Neuronal stem cell (in vitro differentiated cells): ENCODE measurements around the gene TGFBR1.

Source experiments
- DNase-seq: peaks from one replicate; pipeline ENCODE4 v3.0.0-alpha.2; 2013; ENCODE audit warnings: low spot score
- H2AFZ ChIP-seq: one replicate; pipeline ENCODE4 v1.6.1; 2013; ENCODE audit warnings: mild to moderate bottlenecking, low read length, inconsistent platforms
- H2AK5ac ChIP-seq: 2 replicates; pipeline ENCODE4 v1.6.1; 2013; ENCODE audit warnings: low read depth, mild to moderate bottlenecking, inconsistent platforms, low read length, moderate library complexity, mixed read lengths
- H2BK120ac ChIP-seq: 2 replicates; pipeline ENCODE4 v1.6.1; 2013; ENCODE audit warnings: low read depth, mild to moderate bottlenecking, inconsistent platforms, low read length, moderate library complexity, mixed read lengths
- H2BK12ac ChIP-seq: one replicate; pipeline ENCODE4 v1.6.1; 2013; ENCODE audit warnings: low read length, inconsistent platforms
- H2BK15ac ChIP-seq: 2 replicates; pipeline ENCODE4 v1.6.1; 2013; ENCODE audit warnings: mild to moderate bottlenecking, low read length, inconsistent platforms, mixed read lengths
- H2BK5ac ChIP-seq: one replicate; pipeline ENCODE4 v1.6.1; 2013; ENCODE audit warnings: inconsistent platforms, mild to moderate bottlenecking, low read length, moderate library complexity
- H3K14ac ChIP-seq: one replicate; pipeline ENCODE4 v1.6.1; 2013; ENCODE audit warnings: low read length, inconsistent platforms
- H3K18ac ChIP-seq: 2 replicates; pipeline ENCODE4 v1.6.1; 2013; ENCODE audit warnings: low read length, inconsistent platforms
- H3K23ac ChIP-seq: 2 replicates; pipeline ENCODE4 v1.6.1; 2013; ENCODE audit warnings: low read depth, mild to moderate bottlenecking, mixed read lengths, low read length, inconsistent platforms; ENCODE audit not compliant: poor library complexity
- H3K27ac ChIP-seq: replicated peaks from 3 replicates; pipeline ENCODE4 v1.5.1; 2013; ENCODE audit warnings: low read length, inconsistent platforms
- H3K27me3 ChIP-seq, 3 experiments: 2 replicates each; pipeline ENCODE4 v1.6.1; 2013; ENCODE audit warnings: low read length in 3 of 3, mild to moderate bottlenecking in 2 of 3, inconsistent platforms in 1 of 3, low read depth in 1 of 3, mixed read lengths in 1 of 3, moderate library complexity in 1 of 3; ENCODE audit not compliant: control insufficient read depth in 3 of 3, insufficient read depth in 3 of 3
- H3K36me3 ChIP-seq, 2 donors: replicated peaks in 1 of 2; 2 replicates each; pipeline ENCODE4 v1.6.1; 2013; ENCODE audit warnings: low read length in 2 of 2; ENCODE audit not compliant: control insufficient read depth in 2 of 2, insufficient read depth in 2 of 2
- H3K4ac ChIP-seq: 2 replicates; pipeline ENCODE4 v1.6.1; 2013; ENCODE audit warnings: inconsistent platforms, mild to moderate bottlenecking, low read length, moderate library complexity
- H3K4me1 ChIP-seq, 2 donors: 1 replicate in 1 of 2; 2 replicates in 1 of 2; pipeline ENCODE4 v1.6.1; 2013; ENCODE audit warnings: low read length in 2 of 2, low read depth in 1 of 2; ENCODE audit not compliant: control insufficient read depth in 2 of 2, insufficient read depth in 1 of 2
- H3K4me2 ChIP-seq: one replicate; pipeline ENCODE4 v1.6.1; 2013; ENCODE audit warnings: mild to moderate bottlenecking, low read length, inconsistent platforms; ENCODE audit not compliant: insufficient read depth, poor library complexity, severe bottlenecking
- H3K4me3 ChIP-seq, 2 donors: 2 replicates each; pipeline ENCODE4 v1.5.1; 2013; ENCODE audit warnings: low read length in 2 of 2, mild to moderate bottlenecking in 2 of 2, inconsistent platforms in 1 of 2, moderate library complexity in 1 of 2
- H3K79me1 ChIP-seq: one replicate; pipeline ENCODE4 v1.6.1; 2013; ENCODE audit warnings: low read depth, mild to moderate bottlenecking, inconsistent platforms, low read length, moderate library complexity
- H3K9ac ChIP-seq: one replicate; pipeline ENCODE4 v1.6.1; 2013; ENCODE audit warnings: mild to moderate bottlenecking, low read depth, low read length, inconsistent platforms; ENCODE audit not compliant: poor library complexity
- H3K9me3 ChIP-seq, 2 donors: replicated peaks in 1 of 2; 2 replicates each; pipeline versions ENCODE3 to v1.6.1; 2013; ENCODE audit warnings: low read length in 2 of 2, mild to moderate bottlenecking in 2 of 2, inconsistent platforms in 1 of 2, low read depth in 1 of 2, mixed read lengths in 1 of 2, moderate library complexity in 1 of 2; ENCODE audit not compliant: control insufficient read depth in 2 of 2, insufficient read depth in 1 of 2
- H4K8ac ChIP-seq: one replicate; pipeline ENCODE4 v1.6.1; 2013; ENCODE audit warnings: low read depth, mild to moderate bottlenecking, inconsistent platforms, low read length, moderate library complexity
- H4K91ac ChIP-seq: one replicate; pipeline ENCODE4 v1.6.1; 2013; ENCODE audit warnings: low read length, low read depth, mild to moderate bottlenecking, inconsistent platforms; ENCODE audit not compliant: poor library complexity
- WGBS, 2 donors: extraction: QIAGEN DNeasy Blood & Tissue Kit; methylation state at CpG; one replicate each; pipeline ENCODE4 v1.1.7; 2013; ENCODE audit warnings: missing lambda C conversion rate in 2 of 2, mixed read lengths in 1 of 2; ENCODE audit not compliant: insufficient read length in 2 of 2, insufficient replicate concordance in 1 of 2; ENCODE audit errors: extremely low coverage in 2 of 2; 5-methylcytosine and 5-hydroxymethylcytosine counted together

TGFBR1 gene

DNA sequence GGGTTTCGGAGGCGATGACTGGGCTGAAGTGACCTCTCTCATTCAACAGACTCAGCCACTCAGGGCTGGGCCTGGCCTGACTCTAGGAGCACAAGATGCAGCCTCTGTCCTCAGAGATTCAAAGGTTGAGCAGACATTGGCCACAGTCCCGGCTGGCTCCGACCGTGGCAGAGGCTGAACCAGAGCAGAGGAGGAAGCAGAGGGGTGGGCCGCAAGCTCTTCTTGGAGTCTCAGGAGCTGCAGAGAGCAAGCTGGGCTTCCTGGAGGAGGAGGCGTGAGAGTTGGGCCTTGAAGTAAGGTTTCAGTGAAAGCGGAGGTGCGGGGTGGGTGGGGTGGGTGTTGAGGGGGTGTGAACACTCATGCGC lies 79.2 kb downstream of the TGFBR1 start:
- H3K36me3 ChIP-seq, result no peaks in the 10 kb centered on the region
- peaks cover 0 to 23% (median 0%) of the 10 kb centered on the region in 3 experiments for H3K27me3 ChIP-seq
- H3K27ac ChIP-seq, result no peak overlapping the region
- H3K4me3 ChIP-seq, result no peak overlapping the region
- H3K23ac ChIP-seq, result no peak overlapping the region
- H3K4ac ChIP-seq, result no peak overlapping the region
- H3K9ac ChIP-seq, result no peak overlapping the region
- H3K4me2 ChIP-seq, result no peak overlapping the region
- no peak for DNase-seq
- no CpG with 5 or more reads among the region's 10 CpGs for WGBS, 2 donors
- peaks cover 3 to 7% of the 10 kb centered on the region in 2 donors for H3K4me1 ChIP-seq
- H4K91ac ChIP-seq, result no peak overlapping the region
- H3K9me3 ChIP-seq, result no peaks in the 10 kb centered on the region
- H2BK5ac ChIP-seq, result no peak overlapping the region
- H3K18ac ChIP-seq, result peak overlapping the region; percentile 49
- peak overlapping the region; percentile 25 for H2BK12ac ChIP-seq
- H3K14ac ChIP-seq, result no peak overlapping the region
- H2BK120ac ChIP-seq, result no peak overlapping the region
- peak overlapping the region; percentile 34 for H2AK5ac ChIP-seq
- H2AFZ ChIP-seq, result peak overlapping the region; percentile 90
- H2BK15ac ChIP-seq, result peak overlapping the region; percentile 56
- no peaks in the 10 kb centered on the region for H3K79me1 ChIP-seq
- H4K8ac ChIP-seq, result no peak overlapping the region

DNA sequence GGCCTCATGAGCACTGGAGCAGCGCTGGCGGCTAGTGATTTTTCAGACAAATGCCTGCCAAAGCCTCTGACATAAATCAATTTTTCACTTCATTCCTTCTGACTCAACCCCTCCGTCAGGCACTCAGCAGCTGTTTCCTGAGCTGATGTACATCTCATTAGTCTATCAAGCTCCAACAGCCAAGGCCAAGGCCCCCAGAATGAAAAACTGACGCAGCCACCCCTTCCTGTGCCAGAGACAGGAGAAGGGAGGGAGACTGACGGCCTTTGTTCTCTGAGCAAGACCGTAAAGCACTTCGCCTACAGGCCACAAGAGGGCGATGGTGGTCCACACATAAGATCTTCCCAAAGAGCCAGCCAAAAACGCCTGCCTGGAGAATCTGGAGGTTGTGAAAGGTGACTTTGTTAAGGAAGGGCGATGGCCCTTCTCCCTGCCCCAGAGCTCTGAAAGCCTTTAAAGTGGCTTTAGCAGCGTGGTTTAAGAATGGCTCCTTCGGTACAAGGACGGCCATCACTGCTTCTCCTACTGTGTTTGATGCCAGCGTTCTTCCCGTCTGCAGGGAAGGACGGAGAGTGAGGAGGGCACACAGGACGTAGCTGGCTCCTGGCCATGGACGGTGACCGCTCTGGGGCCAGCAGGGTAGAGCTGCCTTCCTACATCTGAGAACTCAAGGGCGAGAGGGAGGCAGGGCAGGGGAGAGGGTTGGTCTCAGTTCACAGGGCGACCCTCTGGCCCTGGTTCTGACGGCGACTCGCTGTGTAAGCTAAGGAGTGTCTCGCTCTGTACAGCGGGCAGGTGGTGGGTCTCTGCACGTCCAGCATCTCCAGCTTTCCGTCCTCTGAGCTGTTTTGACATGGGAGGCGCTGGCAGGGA lies 79.8 kb downstream of the TGFBR1 start:
- H3K4me1 ChIP-seq, result peaks cover 3 to 7% of the 10 kb centered on the region in 2 donors
- peak overlapping the region; percentile 82 for H3K23ac ChIP-seq
- no peak overlapping the region for H2BK120ac ChIP-seq
- H3K4me2 ChIP-seq, result no peak overlapping the region
- peaks cover 0 to 23% (median 0%) of the 10 kb centered on the region in 3 experiments for H3K27me3 ChIP-seq
- peak overlapping the region; percentile 84 for H2AK5ac ChIP-seq
- H2BK12ac ChIP-seq, result peak overlapping the region; percentile 99
- H2BK15ac ChIP-seq, result peak overlapping the region; percentile 95
- peak overlapping the region; percentile 99 for H4K8ac ChIP-seq
- peak overlapping the region; percentile 61 for H3K4ac ChIP-seq
- DNase-seq, result peak; percentile 89
- no peaks in the 10 kb centered on the region for H3K9me3 ChIP-seq
- no peak overlapping the region for H3K4me3 ChIP-seq
- no peaks in the 10 kb centered on the region for H3K36me3 ChIP-seq
- no peaks in the 10 kb centered on the region for H3K79me1 ChIP-seq
- peak overlapping the region; percentile 45 for H3K9ac ChIP-seq
- no CpG with 5 or more reads among the region's 29 CpGs for WGBS, 2 donors
- H2BK5ac ChIP-seq, result peak overlapping the region; percentile 69
- H3K14ac ChIP-seq, result peak overlapping the region; percentile 82
- no peak overlapping the region for H3K27ac ChIP-seq
- H3K18ac ChIP-seq, result peak overlapping the region; percentile 89
- H4K91ac ChIP-seq, result peak overlapping the region; percentile 88
- H2AFZ ChIP-seq, result peak overlapping the region; percentile 90

DNA sequence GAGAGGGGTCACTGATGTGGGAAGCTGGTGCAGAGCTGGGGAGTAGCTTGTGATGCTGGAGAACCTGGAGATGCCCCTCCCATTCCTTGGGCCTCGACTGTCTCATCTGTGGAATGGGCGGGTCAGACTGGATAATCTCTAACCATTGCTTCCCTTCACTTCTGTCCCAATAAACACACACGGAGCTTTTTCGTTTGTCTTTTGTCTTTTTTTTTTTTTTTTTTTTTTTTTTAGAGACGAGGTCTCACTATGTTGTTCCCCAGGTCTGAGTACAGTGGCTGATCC lies 80.4 kb downstream of the TGFBR1 start:
- peak overlapping the region; percentile 84 for H2AK5ac ChIP-seq
- no peak overlapping the region for H2BK120ac ChIP-seq
- no peaks in the 10 kb centered on the region for H3K36me3 ChIP-seq
- H3K9me3 ChIP-seq, result no peaks in the 10 kb centered on the region
- peak overlapping the region; percentile 90 for H2AFZ ChIP-seq
- H3K4me3 ChIP-seq, result no peak overlapping the region
- H3K4me1 ChIP-seq, result peaks cover 3 to 7% of the 10 kb centered on the region in 2 donors
- peaks cover 0 to 22% (median 0%) of the 10 kb centered on the region in 3 experiments for H3K27me3 ChIP-seq
- H2BK12ac ChIP-seq, result peak overlapping the region; percentile 99
- peak overlapping the region; percentile 89 for H3K18ac ChIP-seq
- H3K9ac ChIP-seq, result no peak overlapping the region
- peak overlapping the region; percentile 69 for H2BK5ac ChIP-seq
- peak overlapping the region; percentile 95 for H2BK15ac ChIP-seq
- no peak for DNase-seq
- H3K4ac ChIP-seq, result no peak overlapping the region
- H3K14ac ChIP-seq, result no peak overlapping the region
- H3K23ac ChIP-seq, result peak overlapping the region; percentile 82
- no peak overlapping the region for H3K4me2 ChIP-seq
- no CpG with 5 or more reads among the region's 5 CpGs for WGBS, 2 donors
- H4K8ac ChIP-seq, result no peak overlapping the region
- H3K79me1 ChIP-seq, result no peaks in the 10 kb centered on the region
- H3K27ac ChIP-seq, result no peak overlapping the region
- H4K91ac ChIP-seq, result no peak overlapping the region

DNA sequence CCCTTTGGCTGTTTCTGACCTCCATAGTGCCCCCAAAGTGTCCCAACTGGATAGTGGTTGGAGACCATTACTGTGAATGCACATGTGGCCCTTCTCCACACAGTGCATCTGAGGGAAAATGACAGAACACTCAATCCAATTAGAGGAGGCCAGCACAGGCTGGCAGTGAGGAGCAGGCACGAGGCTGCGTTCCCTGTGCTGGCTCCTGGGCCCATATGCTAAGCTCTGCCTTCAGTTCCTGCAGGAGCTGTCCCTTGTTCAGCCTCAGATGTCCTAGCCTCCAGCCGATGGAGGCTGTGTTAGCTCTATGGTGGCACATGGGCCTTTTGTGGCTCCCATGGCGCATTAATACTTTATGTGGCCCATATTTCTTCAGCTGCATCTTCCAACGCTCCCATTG lies 81.0 kb downstream of the TGFBR1 start:
- no peak overlapping the region for H3K23ac ChIP-seq
- peaks cover 3 to 4% of the 10 kb centered on the region in 2 donors for H3K4me1 ChIP-seq
- no CpG with 5 or more reads among the region's 5 CpGs for WGBS, 2 donors
- peak overlapping the region; percentile 32 for H2BK15ac ChIP-seq
- no peak overlapping the region for H3K4ac ChIP-seq
- H2AFZ ChIP-seq, result no peak overlapping the region
- H3K27ac ChIP-seq, result no peak overlapping the region
- no peak overlapping the region for H3K4me3 ChIP-seq
- H2AK5ac ChIP-seq, result no peak overlapping the region
- peak overlapping the region; percentile 31 for H2BK12ac ChIP-seq
- no peak overlapping the region for H3K4me2 ChIP-seq
- no peak overlapping the region for H3K9ac ChIP-seq
- no peaks in the 10 kb centered on the region for H3K79me1 ChIP-seq
- no peaks in the 10 kb centered on the region for H3K36me3 ChIP-seq
- peaks cover 0 to 23% (median 0%) of the 10 kb centered on the region in 3 experiments for H3K27me3 ChIP-seq
- H4K8ac ChIP-seq, result peak overlapping the region; percentile 5
- no peak for DNase-seq
- H4K91ac ChIP-seq, result no peak overlapping the region
- no peaks in the 10 kb centered on the region for H3K9me3 ChIP-seq
- no peak overlapping the region for H3K18ac ChIP-seq
- H3K14ac ChIP-seq, result peak overlapping the region; percentile 25
- no peak overlapping the region for H2BK5ac ChIP-seq
- no peak overlapping the region for H2BK120ac ChIP-seq
